ENCODE data around the gene MOB3A.

MOB3A gene

GRCh38 chr19:2122982-2123381, 26.9 kb upstream of the MOB3A start:
- no peak for TF ChIP-seq CTCF (IDR thresholded peaks at IDR 0.05; ENCODE audit: insufficient read depth, low read depth, low read length, missing control alignments)
- DNase-seq (ENCODE audit: low read depth), result no peak
- no peak overlapping the region for H3K4me3 ChIP-seq (ENCODE audit: low read length)

- TF ChIP-seq CTCF (IDR thresholded peaks at IDR 0.05; ENCODE audit: insufficient read depth, low read depth, low read length, missing control alignments), result no peak
- DNase-seq (ENCODE audit: low read depth), result no peak
- H3K4me3 ChIP-seq (ENCODE audit: low read length), result no peak overlapping the region
Observed at GRCh38 chr19:2122251-2122650, 26.1 kb upstream of the MOB3A start.

- no peak for DNase-seq (ENCODE audit: low read depth)
- H3K4me3 ChIP-seq (ENCODE audit: low read length), result no peak overlapping the region
- TF ChIP-seq CTCF (IDR thresholded peaks at IDR 0.05; ENCODE audit: insufficient read depth, low read depth, low read length, missing control alignments), result no peak
Observed at GRCh38 chr19:2121416-2122051, 25.4 kb upstream of the MOB3A start.

GRCh38 chr19:2120821-2121220, 24.7 kb upstream of the MOB3A start:
- no peak overlapping the region for H3K4me3 ChIP-seq (ENCODE audit: low read length)
- no peak for DNase-seq (ENCODE audit: low read depth)
- no peak for TF ChIP-seq CTCF (IDR thresholded peaks at IDR 0.05; ENCODE audit: insufficient read depth, low read depth, low read length, missing control alignments)

GRCh38 chr19:2119921-2120785, 24.0 kb upstream of the MOB3A start:
- H3K4me3 ChIP-seq (ENCODE audit: low read length), result no peak overlapping the region

GRCh38 chr19:2118438-2118837, 22.3 kb upstream of the MOB3A start:
- no peak overlapping the region for H3K4me3 ChIP-seq (ENCODE audit: low read length)
- no peak for TF ChIP-seq CTCF (IDR thresholded peaks at IDR 0.05; ENCODE audit: insufficient read depth, low read depth, low read length, missing control alignments)
- no peak for DNase-seq (ENCODE audit: low read depth)

More at GRCh38 chr19:2119921-2120785, 24.0 kb upstream of the MOB3A start:
- DNase-seq (ENCODE audit: low read depth), result no peak
- no peak for TF ChIP-seq CTCF (IDR thresholded peaks at IDR 0.05; ENCODE audit: insufficient read depth, low read depth, low read length, missing control alignments)

Measured in epithelial cell of esophagus (primary cell).